NCI-H446 treated with DMSO at 0.1 percent for 48 hours (cell line): ENCODE results near the gene SPON2.

Experiments
- DNase-seq: peaks from one replicate; lab custom pipeline; 2025; lab: John Stamatoyannopoulos, UW

The SPON2 gene

GRCh38 chr4:1208970-1209704 lies 36.8 kb upstream of the SPON2 start:
- no peak for DNase-seq

DNA sequence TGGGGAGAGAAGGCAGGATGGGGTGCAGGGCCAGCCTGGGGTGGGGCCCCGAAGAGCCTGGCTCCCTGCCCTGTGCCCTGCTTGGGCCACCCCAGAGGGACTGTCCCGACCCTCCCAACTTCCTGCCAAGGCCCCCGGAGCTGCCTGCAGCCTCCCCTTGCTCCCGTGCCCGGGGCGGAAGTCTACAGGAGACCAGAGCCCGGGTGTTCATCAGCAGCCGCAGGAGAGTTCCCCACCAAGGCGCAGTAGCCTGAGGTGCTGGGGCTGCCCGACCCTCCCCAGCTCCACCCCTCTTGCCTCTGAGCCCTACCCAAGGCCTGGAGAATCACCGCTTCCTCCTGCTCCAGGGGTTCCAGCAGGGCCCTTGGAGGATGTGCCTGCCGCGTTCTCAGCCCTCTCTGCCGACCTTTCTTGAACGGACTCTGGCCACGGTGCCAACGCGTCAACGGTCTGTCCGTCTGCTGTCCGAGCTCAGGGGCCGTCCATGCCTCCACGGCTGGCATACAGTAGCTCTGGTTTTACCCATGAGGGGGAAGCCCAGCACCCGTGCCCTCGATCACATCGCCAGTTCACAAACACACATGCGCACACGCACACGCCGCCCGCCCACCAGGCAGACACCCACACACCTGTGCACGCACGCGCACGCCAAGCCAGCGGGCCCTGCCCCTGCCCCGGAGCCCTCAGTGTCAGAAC lies 36.0 kb upstream of the SPON2 start:
- DNase-seq, result no peak

- DNase-seq, result peak; percentile 55
These were observed 35.4 kb upstream of the SPON2 start for GRCh38 chr4:1207603-1208265.

DNA sequence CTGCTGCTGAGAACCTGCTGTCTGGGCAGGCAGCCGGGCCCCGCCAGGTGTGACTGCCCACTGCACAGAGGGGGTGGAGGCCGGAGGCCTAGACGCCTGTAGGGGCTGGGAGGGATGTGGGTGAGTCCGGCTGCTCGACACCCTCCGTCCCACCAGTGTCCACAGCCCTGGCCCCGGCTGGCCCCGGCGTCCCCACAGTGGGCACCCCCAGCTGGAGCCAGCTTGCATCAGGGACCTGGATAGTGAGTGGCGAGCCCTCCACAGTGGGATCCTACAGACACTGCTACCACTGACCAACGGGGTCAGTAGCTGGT lies 34.7 kb upstream of the SPON2 start:
- no peak for DNase-seq

DNA sequence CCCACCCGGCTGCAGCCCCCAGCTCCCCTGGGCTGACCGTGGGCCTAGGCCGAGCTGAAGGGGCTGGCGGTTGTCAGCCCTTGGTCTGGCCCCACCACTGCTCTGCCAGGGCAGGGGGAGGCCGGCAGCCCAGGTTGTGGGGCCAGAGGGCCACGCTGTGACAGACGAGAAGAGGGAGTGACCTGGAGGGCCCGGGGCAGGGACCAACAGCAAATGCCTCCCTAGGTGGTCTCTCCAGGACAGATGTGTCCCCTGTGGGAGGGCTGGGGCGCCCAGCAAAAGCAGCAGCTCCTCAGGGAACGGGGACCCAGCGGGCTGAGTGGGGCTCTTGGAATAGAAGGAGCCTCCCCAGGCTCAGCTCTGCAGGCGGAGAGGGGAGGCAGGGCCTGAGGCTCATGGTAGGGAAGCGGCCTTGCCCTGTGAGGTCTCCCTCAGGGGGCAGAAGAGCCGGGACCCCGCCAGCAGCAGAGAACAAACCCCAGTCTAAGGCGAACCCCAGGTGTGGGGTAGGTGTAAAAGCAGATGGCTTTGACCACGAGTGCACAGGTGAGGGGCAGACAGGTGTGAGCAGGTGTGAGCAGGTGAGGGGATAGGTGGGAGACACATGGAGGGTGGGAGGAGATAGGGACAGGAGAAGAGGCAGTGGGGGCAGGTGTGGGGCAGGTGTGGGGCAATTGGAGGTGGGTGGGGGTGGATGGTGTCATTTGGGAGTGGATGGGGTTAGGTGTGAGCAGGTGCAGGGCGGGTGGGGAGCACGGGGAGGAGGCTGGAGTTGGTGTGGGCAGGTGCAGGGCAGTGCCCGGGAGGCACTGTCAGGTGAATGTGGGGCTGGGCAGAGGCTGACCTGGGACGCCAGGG lies 34.1 kb upstream of the SPON2 start:
- no peak for DNase-seq

GRCh38 chr4:1205586-1206298 lies 33.4 kb upstream of the SPON2 start:
- DNase-seq, result no peak

DNA sequence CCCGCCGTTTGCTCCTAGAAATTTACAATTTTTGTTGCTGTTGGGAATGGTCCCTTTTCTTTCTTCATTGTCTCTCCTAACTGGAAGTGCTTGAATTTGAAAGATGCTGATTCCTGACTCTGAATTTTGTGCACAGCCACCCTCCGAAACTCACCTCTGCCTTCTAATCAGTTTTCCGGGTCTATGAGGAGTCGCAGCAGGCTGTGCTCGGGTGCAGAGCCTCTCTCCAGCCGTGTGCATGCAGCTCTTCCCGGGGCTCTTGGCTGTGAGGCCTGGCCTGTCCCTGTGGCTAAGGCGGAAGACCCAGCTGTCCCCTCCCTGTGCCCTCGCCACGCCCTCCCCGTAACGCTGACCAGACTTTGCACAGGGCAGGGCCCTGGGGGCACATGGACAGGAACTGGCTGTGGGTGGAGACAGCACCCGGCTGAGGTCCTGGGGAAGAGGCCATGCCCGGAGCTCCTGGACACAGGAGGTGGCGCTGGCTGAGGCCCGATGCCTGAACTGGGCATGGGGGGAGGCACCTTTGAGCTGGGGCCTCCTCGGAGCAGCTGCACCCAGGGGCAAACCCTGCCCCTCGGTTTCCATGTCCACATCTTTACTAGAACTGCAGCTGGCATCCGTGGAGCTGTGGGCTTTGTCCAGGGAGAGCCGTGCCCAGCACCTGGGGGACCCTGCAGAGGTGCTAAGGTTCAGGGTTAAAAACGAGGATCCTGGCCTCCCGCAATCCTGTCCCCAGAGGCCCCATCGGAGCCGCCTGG lies 32.6 kb upstream of the SPON2 start:
- DNase-seq, result no peak

- no peak for DNase-seq
These were observed 32.0 kb upstream of the SPON2 start for GRCh38 chr4:1204286-1204827.

DNA sequence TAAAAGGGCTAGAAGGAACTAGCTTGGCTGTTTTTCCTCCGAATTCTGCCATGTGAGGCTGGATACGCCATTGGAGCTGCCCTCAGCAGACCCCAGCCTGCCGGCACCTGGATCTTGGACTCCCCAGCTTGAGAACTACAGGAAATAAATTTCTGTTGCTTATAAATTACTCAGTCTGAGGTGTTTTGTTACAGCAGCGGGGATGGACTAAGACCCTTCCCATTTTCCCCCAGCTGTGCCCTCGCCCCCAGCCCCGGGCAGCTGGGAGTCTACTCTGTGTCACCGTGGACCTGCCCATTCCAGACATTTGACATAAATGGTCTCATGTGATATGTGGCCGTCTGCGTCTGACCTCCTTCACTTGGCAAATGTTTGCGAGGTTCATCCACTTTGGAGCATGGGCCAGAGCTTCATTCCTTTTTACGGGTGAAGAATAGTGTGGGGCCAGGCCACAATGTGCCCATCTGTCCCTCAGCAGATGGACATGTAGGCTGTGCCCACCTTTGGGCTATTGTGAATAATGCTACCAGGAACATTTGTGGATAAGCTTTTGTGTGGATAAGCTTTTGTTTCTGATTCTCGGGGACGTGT lies 30.7 kb upstream of the SPON2 start:
- DNase-seq, result no peak

GRCh38 chr4:1202526-1203011 lies 30.2 kb upstream of the SPON2 start:
- DNase-seq, result no peak

DNA sequence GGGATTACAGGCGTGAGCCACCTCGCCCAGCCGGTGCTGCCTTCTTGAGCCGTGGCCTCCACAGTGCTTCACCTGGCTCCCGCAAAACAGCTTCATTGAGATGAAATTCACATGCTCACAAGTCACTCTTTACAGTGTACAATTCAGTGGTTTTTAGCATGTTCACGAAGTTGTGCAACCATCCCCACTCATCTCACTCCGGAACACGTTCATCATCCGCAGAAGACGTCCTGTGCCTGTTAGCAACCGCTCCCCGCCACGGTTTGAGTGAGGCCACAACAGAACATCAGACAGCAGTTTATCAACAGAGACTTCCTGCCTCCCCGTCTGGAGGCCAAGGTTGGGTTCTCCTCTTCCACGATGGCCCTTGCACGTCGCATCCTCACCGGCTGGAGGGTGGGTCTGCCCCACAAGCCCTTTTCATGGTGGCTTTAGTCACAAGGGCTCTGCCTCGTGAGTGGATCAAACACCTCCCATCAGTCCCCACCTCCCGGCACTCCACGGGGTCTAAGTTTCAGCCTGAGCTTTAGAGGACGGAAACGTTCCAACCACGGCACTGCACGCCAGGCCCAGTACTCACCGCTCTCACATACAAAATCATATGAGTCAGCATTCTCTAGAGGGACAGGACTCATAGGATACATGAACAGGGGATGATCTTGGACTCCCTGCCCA lies 29.6 kb upstream of the SPON2 start:
- no peak for DNase-seq

GRCh38 chr4:1200425-1201035 lies 28.1 kb upstream of the SPON2 start:
- no peak for DNase-seq

- DNase-seq, result no peak
These were observed 27.4 kb upstream of the SPON2 start for GRCh38 chr4:1199556-1200331.

DNA sequence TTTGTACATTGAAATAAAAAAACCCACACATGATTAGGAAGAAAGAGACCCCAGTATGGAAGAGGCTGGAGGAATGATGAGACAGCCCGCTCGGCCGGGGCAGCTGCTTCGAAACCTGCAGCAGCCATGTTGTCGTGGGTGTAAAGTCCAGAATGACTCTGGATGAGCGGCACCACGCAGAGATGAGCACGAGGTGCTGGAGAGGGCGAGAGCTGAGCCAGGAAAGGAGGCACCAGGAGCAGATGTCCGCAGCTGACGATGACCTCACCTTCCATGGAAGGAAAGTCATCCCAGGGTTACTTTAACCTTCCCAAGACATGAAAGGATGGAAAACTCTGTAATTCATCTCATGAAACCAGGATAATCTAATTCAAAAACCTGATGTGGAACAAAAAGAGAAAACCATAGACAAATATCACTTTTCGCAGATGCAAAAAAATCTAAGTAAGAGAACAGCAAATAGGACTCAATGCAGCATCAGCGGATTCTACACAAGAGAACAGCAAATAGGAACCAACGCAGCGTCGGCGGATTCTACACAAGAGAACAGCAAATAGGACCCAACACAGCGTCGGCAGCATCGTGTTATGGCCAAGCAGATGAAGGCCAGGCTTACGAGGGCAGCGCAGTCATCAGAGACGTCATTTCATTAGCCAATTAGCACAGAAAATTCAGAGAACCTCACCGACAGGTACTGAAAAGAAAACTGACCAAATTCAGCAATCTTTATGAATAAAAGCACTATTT lies 25.9 kb upstream of the SPON2 start:
- DNase-seq, result no peak

- no peak for DNase-seq
These were observed 24.2 kb upstream of the SPON2 start for GRCh38 chr4:1196421-1197183.

GRCh38 chr4:1195891-1196401 lies 23.6 kb upstream of the SPON2 start:
- DNase-seq, result no peak
